SK-N-SH (cell line): ENCODE data around the gene HOXB2. TPM values are rescaled to one million over a fixed set of nuclear protein-coding genes. Genes with fewer than 3 reads are reported as not detected.

Source experiments
- CTCF ChIA-PET: fragments of 300-600, 350-600 bp; formaldehyde crosslinking; extraction: SDS; loops from one replicate; lab custom pipeline; 2021; lab: Yijun Ruan, JAX
- POLR2A ChIA-PET: fragments of 350-600 bp; sonication (Branson Sonifier 250); formaldehyde crosslinking; extraction: SDS; loops from one replicate; lab custom pipeline; 2020; ENCODE audit warnings: antibody characterized with exemption, inconsistent platforms; lab: Yijun Ruan, JAX
- DNase-seq: peaks from one replicate; pipeline ENCODE4 v3.0.0; 2012
- H2AFZ ChIP-seq: fragments of 200-600 bp; sonication (generic); 2 replicates; pipeline ENCODE4 v1.8.1; 2016; ENCODE audit warnings: antibody characterized with exemption, mild to moderate bottlenecking, low read depth
- H3F3A ChIP-seq: fragments of 200-600 bp; sonication (generic); replicated peaks from 2 replicates; pipeline ENCODE3; 2016; ENCODE audit warnings: antibody characterized with exemption, mild to moderate bottlenecking; ENCODE audit not compliant: insufficient read depth
- H3K27ac ChIP-seq, 2 experiments: fragments of 200-500 bp in 1 of 2; fragments of 200-600 bp in 1 of 2; sonication (Bioruptor generic) in 1 of 2; sonication (generic), shearing (Covaris generic) in 1 of 2; 2 replicates each; pipeline versions ENCODE4 v1.5.1 to v1.6.1; 2014 to 2016; ENCODE audit warnings: low read depth in 2 of 2, inconsistent platforms in 1 of 2, low read length in 1 of 2, mild to moderate bottlenecking in 1 of 2, mixed read lengths in 1 of 2
- H3K27me3 ChIP-seq: fragments of 200-600 bp; sonication (generic), shearing (Covaris generic); 2 replicates; pipeline ENCODE4 v1.6.1; 2016; ENCODE audit warnings: mixed run types; ENCODE audit not compliant: insufficient read depth
- H3K36me3 ChIP-seq, 2 experiments: fragments of 200-500 bp in 1 of 2; fragments of 200-600 bp in 1 of 2; sonication (Bioruptor generic) in 1 of 2; sonication (generic) in 1 of 2; replicated peaks in 1 of 2; 2 replicates each; pipeline versions ENCODE3 to v1.5.1; 2014 to 2016; ENCODE audit warnings: low read length in 1 of 2, mild to moderate bottlenecking in 1 of 2; ENCODE audit not compliant: insufficient read depth in 2 of 2, control insufficient read depth in 1 of 2
- H3K4me1 ChIP-seq, 2 experiments: fragments of 200-500 bp in 1 of 2; fragments of 200-600 bp in 1 of 2; sonication (Bioruptor generic) in 1 of 2; sonication (generic), shearing (Covaris generic) in 1 of 2; 2 replicates each; pipeline versions ENCODE4 v1.5.1 to v1.6.1; 2014 to 2016; ENCODE audit warnings: low read depth in 1 of 2, low read length in 1 of 2, mixed run types in 1 of 2; ENCODE audit not compliant: insufficient read depth in 2 of 2, control insufficient read depth in 1 of 2
- H3K4me2 ChIP-seq: fragments of 200-600 bp; sonication (generic), shearing (Covaris generic); 2 replicates; pipeline ENCODE4 v1.6.1; 2017; ENCODE audit warnings: mixed run types
- H3K4me3 ChIP-seq, 2 experiments: fragments of 200-500 bp in 1 of 2; fragments of 200-600 bp in 1 of 2; sonication (Bioruptor generic) in 1 of 2; sonication (generic), shearing (Covaris generic) in 1 of 2; 2 replicates each; pipeline versions ENCODE4 v1.5.1 to v1.8.1; 2014 to 2016; ENCODE audit warnings: low read depth in 2 of 2, inconsistent platforms in 1 of 2, low read length in 1 of 2, mild to moderate bottlenecking in 1 of 2, mixed read lengths in 1 of 2, moderate library complexity in 1 of 2
- H3K79me2 ChIP-seq: fragments of 200-600 bp; sonication (generic); 2 replicates; pipeline ENCODE4 v1.8.1; 2017; ENCODE audit warnings: mild to moderate bottlenecking; ENCODE audit not compliant: insufficient read depth
- H3K9ac ChIP-seq: fragments of 200-600 bp; sonication (generic); 2 replicates; pipeline ENCODE4 v1.6.1; 2017; ENCODE audit warnings: mixed run types
- H3K9me2 ChIP-seq: fragments of 200-600 bp; sonication (generic); 2 replicates; pipeline ENCODE4 v1.6.1; 2017; ENCODE audit warnings: mixed run types
- H3K9me3 ChIP-seq: fragments of 200-600 bp; sonication (generic); 2 replicates; pipeline ENCODE4 v1.6.1; 2017; ENCODE audit warnings: mixed run types, mild to moderate bottlenecking, moderate library complexity
- H4K20me1 ChIP-seq: fragments of 200-600 bp; sonication (generic); 2 replicates; pipeline ENCODE4 v1.6.1; 2017; ENCODE audit warnings: mild to moderate bottlenecking, mixed run types; ENCODE audit not compliant: insufficient read depth
- FOSL2 ChIP-seq: IDR thresholded peaks from 2 replicates; pipeline ENCODE4 v1.4.0; 2012; ENCODE audit warnings: low read depth, mild to moderate bottlenecking, moderate library complexity, borderline replicate concordance
- GABPA ChIP-seq: IDR thresholded peaks from 2 replicates; pipeline ENCODE4 v1.4.0; 2012; ENCODE audit warnings: low read depth, mild to moderate bottlenecking
- MXI1 ChIP-seq: IDR thresholded peaks from 2 replicates; pipeline ENCODE4 v1.6.1; 2012; ENCODE audit warnings: mild to moderate bottlenecking, low read depth, low read length, improper control_type of control experiment
- NRF1 ChIP-seq: IDR thresholded peaks from 2 replicates; pipeline ENCODE4 v1.6.1; 2012; ENCODE audit warnings: low read depth, mild to moderate bottlenecking, low read length
- POLR2AphosphoS5 ChIP-seq: IDR thresholded peaks from 2 replicates; pipeline ENCODE4 v1.6.1; 2012; ENCODE audit warnings: low read depth, low read length
- RAD21 ChIP-seq: IDR thresholded peaks from 2 replicates; pipeline ENCODE4 v1.6.1; 2012; ENCODE audit warnings: mild to moderate bottlenecking, low read length
- RCOR1 ChIP-seq: fragments of 150-350 bp; IDR thresholded peaks from 2 replicates; pipeline ENCODE4 v1.6.1; 2017; ENCODE audit warnings: antibody characterized with exemption, low read length
- RFX5 ChIP-seq: IDR thresholded peaks from 2 replicates; pipeline ENCODE4 v1.6.1; 2012; ENCODE audit warnings: mild to moderate bottlenecking, improper control_type of control experiment, low read length
- SIN3A ChIP-seq: IDR thresholded peaks from 2 replicates; pipeline ENCODE4 v1.6.1; 2012; ENCODE audit warnings: low read depth, mild to moderate bottlenecking, low read length, moderate library complexity, borderline replicate concordance
- WGBS: methylation state at CpG from one replicate; pipeline ENCODE4 v1.1.6; 2017; ENCODE audit warnings: low lambda C conversion rate; 5-methylcytosine and 5-hydroxymethylcytosine counted together
- polyA plus RNA-seq, 3 experiments: library from polyadenylated mRNA; depleted of rRNA; stranded (reverse); fragments of >200 nt; gene quantifications; 2 replicates each; pipeline ENCODE4 v1.2.3, GENCODE V29; 2012
- TF ChIP-seq, protein P1 (sequence below): fragments of 150-350 bp; IDR thresholded peaks from 2 replicates; pipeline ENCODE4 v1.6.1; 2017; ENCODE audit warnings: antibody characterized with exemption, low read length, low read depth, borderline replicate concordance
- TF ChIP-seq, protein P2 (sequence below): IDR thresholded peaks from 2 replicates; pipeline ENCODE4 v1.4.0; 2012; ENCODE audit warnings: low read depth, borderline replicate concordance
- TF ChIP-seq, protein P3 (sequence below): IDR thresholded peaks from 2 replicates; pipeline ENCODE4 v1.4.0; 2012; ENCODE audit warnings: low read depth

Gene HOXB2
- polyA plus RNA-seq, 1 of the 3 experiments (the other 2 are of a cell fraction) = 1.9 TPM

GRCh38 chr17:48567646-48568354, 22.9 kb upstream of the HOXB2 start:
- ChIA-PET CTCF (interaction anchor here (1.1 to 1.5 kb wide), 4 partner anchors 12 to 75 kb away, joined by 3 to 4 read pairs (median 3); no protein-coding TSS in a partner anchor), POLR2A (no interaction called here)
- Histone ChIP-seq H3K4me1 (peaks cover 0 to under 1% of the 10 kb centered on the region in 2 experiments; a peak in 1 of 4 replicates), H3K4me2 (no peak overlapping the region), H4K20me1 (0 out of 2 replicates have a peak, but pooled peaks cover 6% of the 10 kb centered on the region), H3K79me2 (no peaks in the 10 kb centered on the region), H3K27me3 (peaks cover 97% of the 10 kb centered on the region), H3F3A (no peaks in the 10 kb centered on the region), H3K27ac (no peak overlapping the region), H3K9me2 (no peaks in the 10 kb centered on the region), H3K36me3 (no peaks in the 10 kb centered on the region), H3K9ac (no peak overlapping the region), H2AFZ (no peak overlapping the region), H3K9me3 (no peaks in the 10 kb centered on the region), H3K4me3 (no peak overlapping the region)
- TF ChIP-seq NRF1 (no peak), RFX5 (no peak), POLR2AphosphoS5 (no peak)
- TF ChIP-seq, protein P1, sequence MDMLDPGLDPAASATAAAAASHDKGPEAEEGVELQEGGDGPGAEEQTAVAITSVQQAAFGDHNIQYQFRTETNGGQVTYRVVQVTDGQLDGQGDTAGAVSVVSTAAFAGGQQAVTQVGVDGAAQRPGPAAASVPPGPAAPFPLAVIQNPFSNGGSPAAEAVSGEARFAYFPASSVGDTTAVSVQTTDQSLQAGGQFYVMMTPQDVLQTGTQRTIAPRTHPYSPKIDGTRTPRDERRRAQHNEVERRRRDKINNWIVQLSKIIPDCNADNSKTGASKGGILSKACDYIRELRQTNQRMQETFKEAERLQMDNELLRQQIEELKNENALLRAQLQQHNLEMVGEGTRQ = no peak
- WGBS = 19% methylated on average over 2 of the region's 2 CpGs
- DNase-seq = no peak

GRCh38 chr17:48567209-48567608, 22.3 kb upstream of the HOXB2 start:
- Histone ChIP-seq H3K27ac (no peak overlapping the region), H3K4me1 (peaks cover 0 to 2% of the 10 kb centered on the region in 2 experiments; a peak in 1 of 4 replicates), H3F3A (no peaks in the 10 kb centered on the region), H3K4me2 (no peak overlapping the region), H3K9ac (no peak overlapping the region), H4K20me1 (0 out of 2 replicates have a peak, but pooled peaks cover 6% of the 10 kb centered on the region), H3K79me2 (no peaks in the 10 kb centered on the region), H3K36me3 (no peaks in the 10 kb centered on the region), H3K9me2 (no peaks in the 10 kb centered on the region), H3K27me3 (peaks cover 97% of the 10 kb centered on the region), H2AFZ (no peak overlapping the region), H3K9me3 (no peaks in the 10 kb centered on the region), H3K4me3 (no peak overlapping the region)
- DNase-seq = no peak
- ChIA-PET POLR2A (no interaction called here), CTCF (no interaction called here)
- TF ChIP-seq SIN3A (no peak), RFX5 (no peak), MXI1 (no peak), POLR2AphosphoS5 (no peak), GABPA (no peak), FOSL2 (no peak), RCOR1 (no peak), RAD21 (no peak)
- TF ChIP-seq, protein P2, sequence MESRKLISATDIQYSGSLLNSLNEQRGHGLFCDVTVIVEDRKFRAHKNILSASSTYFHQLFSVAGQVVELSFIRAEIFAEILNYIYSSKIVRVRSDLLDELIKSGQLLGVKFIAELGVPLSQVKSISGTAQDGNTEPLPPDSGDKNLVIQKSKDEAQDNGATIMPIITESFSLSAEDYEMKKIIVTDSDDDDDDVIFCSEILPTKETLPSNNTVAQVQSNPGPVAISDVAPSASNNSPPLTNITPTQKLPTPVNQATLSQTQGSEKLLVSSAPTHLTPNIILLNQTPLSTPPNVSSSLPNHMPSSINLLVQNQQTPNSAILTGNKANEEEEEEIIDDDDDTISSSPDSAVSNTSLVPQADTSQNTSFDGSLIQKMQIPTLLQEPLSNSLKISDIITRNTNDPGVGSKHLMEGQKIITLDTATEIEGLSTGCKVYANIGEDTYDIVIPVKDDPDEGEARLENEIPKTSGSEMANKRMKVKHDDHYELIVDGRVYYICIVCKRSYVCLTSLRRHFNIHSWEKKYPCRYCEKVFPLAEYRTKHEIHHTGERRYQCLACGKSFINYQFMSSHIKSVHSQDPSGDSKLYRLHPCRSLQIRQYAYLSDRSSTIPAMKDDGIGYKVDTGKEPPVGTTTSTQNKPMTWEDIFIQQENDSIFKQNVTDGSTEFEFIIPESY = no peak
- TF ChIP-seq, protein P3, sequence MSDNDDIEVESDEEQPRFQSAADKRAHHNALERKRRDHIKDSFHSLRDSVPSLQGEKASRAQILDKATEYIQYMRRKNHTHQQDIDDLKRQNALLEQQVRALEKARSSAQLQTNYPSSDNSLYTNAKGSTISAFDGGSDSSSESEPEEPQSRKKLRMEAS = no peak
- 24% methylated on average over 6 of the region's 6 CpGs for WGBS
